ENCODE data around the gene HPN. TPM values are rescaled to one million over a fixed set of nuclear protein-coding genes. Genes with fewer than 3 reads are reported as not detected.

The HPN gene
- total and polyA plus RNA-seq, 2 experiments from 2014 or later = 14.0 to 17.4 TPM

DNA sequence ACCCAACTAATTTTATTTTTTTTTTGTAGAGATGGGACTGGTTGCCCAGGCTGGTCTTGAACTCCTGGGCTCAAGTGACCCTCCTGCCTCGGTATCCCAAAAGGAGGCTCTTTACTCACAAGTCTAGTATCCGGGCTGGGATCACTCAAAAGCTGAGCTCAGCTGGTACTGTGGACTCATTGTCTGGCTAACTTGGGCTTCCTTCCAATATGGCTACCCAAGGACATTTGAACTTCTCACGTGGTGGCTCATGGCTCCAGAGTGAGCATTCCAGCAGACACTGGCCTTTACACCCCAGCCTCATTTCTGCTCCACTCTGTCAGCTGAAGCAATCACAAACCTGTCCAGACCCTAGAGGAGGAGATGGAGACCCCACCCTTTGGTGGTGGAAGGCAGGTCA lies 28.9 kb downstream of the HPN start:
- peaks cover 21% of the 10 kb centered on the region for H3K27me3 Mint-ChIP-seq (ENCODE audit: insufficient read depth, low read depth, poor library complexity)
- Histone ChIP-seq H3K27me3 (ENCODE audit: insufficient read depth) (no peaks in the 10 kb centered on the region), H3K79me2 (replicated peaks; ENCODE audit: insufficient read depth) (no peaks in the 10 kb centered on the region), H3K27ac (ENCODE audit: low read depth) (no peak overlapping the region), H3F3A (replicated peaks; ENCODE audit: low read depth) (peaks cover 18% of the 10 kb centered on the region; the same call in 1 of the 2 replicates), H3K4me1 (ENCODE audit: insufficient read depth) (peaks cover 20% of the 10 kb centered on the region), H3K4me3 (no peak overlapping the region), H2AFZ (no peak overlapping the region), H3K36me3 (ENCODE audit: insufficient read depth) (no peaks in the 10 kb centered on the region), H3K9me2 (ENCODE audit: insufficient read depth) (0 out of 2 replicates have a peak, but pooled peaks cover 4% of the 10 kb centered on the region), H4K20me1 (replicated peaks; ENCODE audit: insufficient read depth) (no peaks in the 10 kb centered on the region), H3K4me2 (no peak overlapping the region)
- H3K9me3 Mint-ChIP-seq = peaks cover 5% of the 10 kb centered on the region; the same call in 1 of the 3 replicates
- DNase-seq (ENCODE audit: low spot score) = no peak
- H3K4me3 Mint-ChIP-seq = no peak overlapping the region
- no peak for ATAC-seq
- H3K4me1 Mint-ChIP-seq = peaks cover 29% of the 10 kb centered on the region
- H3K27ac Mint-ChIP-seq = no peak overlapping the region
- H3K36me3 Mint-ChIP-seq (ENCODE audit: low read depth) = no peaks in the 10 kb centered on the region; the same call in 1 of the 3 replicates
- no peak for TF ChIP-seq JUNB (IDR thresholded peaks at IDR 0.05; ENCODE audit: unreplicated experiment)
- TF ChIP-seq, protein P1, sequence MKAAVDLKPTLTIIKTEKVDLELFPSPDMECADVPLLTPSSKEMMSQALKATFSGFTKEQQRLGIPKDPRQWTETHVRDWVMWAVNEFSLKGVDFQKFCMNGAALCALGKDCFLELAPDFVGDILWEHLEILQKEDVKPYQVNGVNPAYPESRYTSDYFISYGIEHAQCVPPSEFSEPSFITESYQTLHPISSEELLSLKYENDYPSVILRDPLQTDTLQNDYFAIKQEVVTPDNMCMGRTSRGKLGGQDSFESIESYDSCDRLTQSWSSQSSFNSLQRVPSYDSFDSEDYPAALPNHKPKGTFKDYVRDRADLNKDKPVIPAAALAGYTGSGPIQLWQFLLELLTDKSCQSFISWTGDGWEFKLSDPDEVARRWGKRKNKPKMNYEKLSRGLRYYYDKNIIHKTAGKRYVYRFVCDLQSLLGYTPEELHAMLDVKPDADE (IDR thresholded peaks at IDR 0.05) = no peak
- TF ChIP-seq, protein P2, sequence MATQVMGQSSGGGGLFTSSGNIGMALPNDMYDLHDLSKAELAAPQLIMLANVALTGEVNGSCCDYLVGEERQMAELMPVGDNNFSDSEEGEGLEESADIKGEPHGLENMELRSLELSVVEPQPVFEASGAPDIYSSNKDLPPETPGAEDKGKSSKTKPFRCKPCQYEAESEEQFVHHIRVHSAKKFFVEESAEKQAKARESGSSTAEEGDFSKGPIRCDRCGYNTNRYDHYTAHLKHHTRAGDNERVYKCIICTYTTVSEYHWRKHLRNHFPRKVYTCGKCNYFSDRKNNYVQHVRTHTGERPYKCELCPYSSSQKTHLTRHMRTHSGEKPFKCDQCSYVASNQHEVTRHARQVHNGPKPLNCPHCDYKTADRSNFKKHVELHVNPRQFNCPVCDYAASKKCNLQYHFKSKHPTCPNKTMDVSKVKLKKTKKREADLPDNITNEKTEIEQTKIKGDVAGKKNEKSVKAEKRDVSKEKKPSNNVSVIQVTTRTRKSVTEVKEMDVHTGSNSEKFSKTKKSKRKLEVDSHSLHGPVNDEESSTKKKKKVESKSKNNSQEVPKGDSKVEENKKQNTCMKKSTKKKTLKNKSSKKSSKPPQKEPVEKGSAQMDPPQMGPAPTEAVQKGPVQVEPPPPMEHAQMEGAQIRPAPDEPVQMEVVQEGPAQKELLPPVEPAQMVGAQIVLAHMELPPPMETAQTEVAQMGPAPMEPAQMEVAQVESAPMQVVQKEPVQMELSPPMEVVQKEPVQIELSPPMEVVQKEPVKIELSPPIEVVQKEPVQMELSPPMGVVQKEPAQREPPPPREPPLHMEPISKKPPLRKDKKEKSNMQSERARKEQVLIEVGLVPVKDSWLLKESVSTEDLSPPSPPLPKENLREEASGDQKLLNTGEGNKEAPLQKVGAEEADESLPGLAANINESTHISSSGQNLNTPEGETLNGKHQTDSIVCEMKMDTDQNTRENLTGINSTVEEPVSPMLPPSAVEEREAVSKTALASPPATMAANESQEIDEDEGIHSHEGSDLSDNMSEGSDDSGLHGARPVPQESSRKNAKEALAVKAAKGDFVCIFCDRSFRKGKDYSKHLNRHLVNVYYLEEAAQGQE (IDR thresholded peaks at IDR 0.05; ENCODE audit: unreplicated experiment) = no peak
- no peak for TF ChIP-seq ZNF114 (CRISPR knock-in tag; IDR thresholded peaks at IDR 0.05)
- no peak for TF ChIP-seq EZH2phosphoT487 (IDR thresholded peaks at IDR 0.05; ENCODE audit: unreplicated experiment)
- no peak for TF ChIP-seq CREB1 (CRISPR knock-in tag; IDR thresholded peaks at IDR 0.05; ENCODE audit: low read depth)

DNA sequence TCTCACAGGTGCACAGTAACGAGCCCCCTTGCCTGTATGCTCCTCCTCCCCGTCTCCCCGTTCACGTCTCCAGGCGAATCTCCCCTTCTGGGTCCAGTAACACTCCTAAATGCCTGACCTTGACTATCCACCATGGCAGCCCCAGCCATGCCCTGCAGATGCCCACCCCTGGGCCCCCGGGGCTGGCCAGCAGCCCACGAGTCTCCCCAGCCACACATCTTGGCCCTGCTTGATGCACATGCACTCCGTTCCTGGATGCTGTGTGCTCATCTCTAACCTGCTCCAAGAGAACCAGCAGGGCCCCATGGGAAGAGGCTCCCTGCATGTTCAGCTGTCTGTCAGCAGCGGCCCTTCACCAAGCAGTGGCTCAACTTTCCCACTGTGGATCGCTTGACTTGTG lies 32.0 kb downstream of the HPN start:
- Histone ChIP-seq H2AFZ (no peak overlapping the region), H3K4me1 (ENCODE audit: insufficient read depth) (peaks cover 16% of the 10 kb centered on the region), H3K79me2 (replicated peaks; ENCODE audit: insufficient read depth) (no peaks in the 10 kb centered on the region), H4K20me1 (replicated peaks; ENCODE audit: insufficient read depth) (no peaks in the 10 kb centered on the region), H3K36me3 (ENCODE audit: insufficient read depth) (no peaks in the 10 kb centered on the region), H3K4me3 (no peak overlapping the region), H3K27ac (ENCODE audit: low read depth) (no peak overlapping the region), H3K4me2 (no peak overlapping the region), H3F3A (replicated peaks; ENCODE audit: low read depth) (peaks cover 11% of the 10 kb centered on the region; the same call in 1 of the 2 replicates), H3K9me2 (ENCODE audit: insufficient read depth) (0 out of 2 replicates have a peak, but pooled peaks cover 4% of the 10 kb centered on the region), H3K27me3 (ENCODE audit: insufficient read depth) (no peaks in the 10 kb centered on the region)
- no peak overlapping the region for H3K4me3 Mint-ChIP-seq
- H3K4me1 Mint-ChIP-seq = peaks cover 13% of the 10 kb centered on the region
- peaks cover 18% of the 10 kb centered on the region for H3K27me3 Mint-ChIP-seq (ENCODE audit: insufficient read depth, low read depth, poor library complexity)
- DNase-seq (ENCODE audit: low spot score) (no peak), ATAC-seq (no peak)
- H3K27ac Mint-ChIP-seq = no peak overlapping the region
- H3K9me3 Mint-ChIP-seq = peaks cover 2% of the 10 kb centered on the region; the same call in 1 of the 3 replicates
- no peaks in the 10 kb centered on the region; the same call in 2 of the 3 replicates for H3K36me3 Mint-ChIP-seq (ENCODE audit: low read depth)
- TF ChIP-seq, protein P3, sequence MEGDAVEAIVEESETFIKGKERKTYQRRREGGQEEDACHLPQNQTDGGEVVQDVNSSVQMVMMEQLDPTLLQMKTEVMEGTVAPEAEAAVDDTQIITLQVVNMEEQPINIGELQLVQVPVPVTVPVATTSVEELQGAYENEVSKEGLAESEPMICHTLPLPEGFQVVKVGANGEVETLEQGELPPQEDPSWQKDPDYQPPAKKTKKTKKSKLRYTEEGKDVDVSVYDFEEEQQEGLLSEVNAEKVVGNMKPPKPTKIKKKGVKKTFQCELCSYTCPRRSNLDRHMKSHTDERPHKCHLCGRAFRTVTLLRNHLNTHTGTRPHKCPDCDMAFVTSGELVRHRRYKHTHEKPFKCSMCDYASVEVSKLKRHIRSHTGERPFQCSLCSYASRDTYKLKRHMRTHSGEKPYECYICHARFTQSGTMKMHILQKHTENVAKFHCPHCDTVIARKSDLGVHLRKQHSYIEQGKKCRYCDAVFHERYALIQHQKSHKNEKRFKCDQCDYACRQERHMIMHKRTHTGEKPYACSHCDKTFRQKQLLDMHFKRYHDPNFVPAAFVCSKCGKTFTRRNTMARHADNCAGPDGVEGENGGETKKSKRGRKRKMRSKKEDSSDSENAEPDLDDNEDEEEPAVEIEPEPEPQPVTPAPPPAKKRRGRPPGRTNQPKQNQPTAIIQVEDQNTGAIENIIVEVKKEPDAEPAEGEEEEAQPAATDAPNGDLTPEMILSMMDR (conservative IDR thresholded peaks at IDR 0.05; ENCODE audit: low read depth in 2 of 2) = no peak
- no peak for TF ChIP-seq CREB1 (CRISPR knock-in tag; IDR thresholded peaks at IDR 0.05; ENCODE audit: low read depth)
- no peak for TF ChIP-seq EZH2phosphoT487 (IDR thresholded peaks at IDR 0.05; ENCODE audit: unreplicated experiment)
- TF ChIP-seq JUNB (IDR thresholded peaks at IDR 0.05; ENCODE audit: unreplicated experiment) = no peak
- TF ChIP-seq, protein P4, sequence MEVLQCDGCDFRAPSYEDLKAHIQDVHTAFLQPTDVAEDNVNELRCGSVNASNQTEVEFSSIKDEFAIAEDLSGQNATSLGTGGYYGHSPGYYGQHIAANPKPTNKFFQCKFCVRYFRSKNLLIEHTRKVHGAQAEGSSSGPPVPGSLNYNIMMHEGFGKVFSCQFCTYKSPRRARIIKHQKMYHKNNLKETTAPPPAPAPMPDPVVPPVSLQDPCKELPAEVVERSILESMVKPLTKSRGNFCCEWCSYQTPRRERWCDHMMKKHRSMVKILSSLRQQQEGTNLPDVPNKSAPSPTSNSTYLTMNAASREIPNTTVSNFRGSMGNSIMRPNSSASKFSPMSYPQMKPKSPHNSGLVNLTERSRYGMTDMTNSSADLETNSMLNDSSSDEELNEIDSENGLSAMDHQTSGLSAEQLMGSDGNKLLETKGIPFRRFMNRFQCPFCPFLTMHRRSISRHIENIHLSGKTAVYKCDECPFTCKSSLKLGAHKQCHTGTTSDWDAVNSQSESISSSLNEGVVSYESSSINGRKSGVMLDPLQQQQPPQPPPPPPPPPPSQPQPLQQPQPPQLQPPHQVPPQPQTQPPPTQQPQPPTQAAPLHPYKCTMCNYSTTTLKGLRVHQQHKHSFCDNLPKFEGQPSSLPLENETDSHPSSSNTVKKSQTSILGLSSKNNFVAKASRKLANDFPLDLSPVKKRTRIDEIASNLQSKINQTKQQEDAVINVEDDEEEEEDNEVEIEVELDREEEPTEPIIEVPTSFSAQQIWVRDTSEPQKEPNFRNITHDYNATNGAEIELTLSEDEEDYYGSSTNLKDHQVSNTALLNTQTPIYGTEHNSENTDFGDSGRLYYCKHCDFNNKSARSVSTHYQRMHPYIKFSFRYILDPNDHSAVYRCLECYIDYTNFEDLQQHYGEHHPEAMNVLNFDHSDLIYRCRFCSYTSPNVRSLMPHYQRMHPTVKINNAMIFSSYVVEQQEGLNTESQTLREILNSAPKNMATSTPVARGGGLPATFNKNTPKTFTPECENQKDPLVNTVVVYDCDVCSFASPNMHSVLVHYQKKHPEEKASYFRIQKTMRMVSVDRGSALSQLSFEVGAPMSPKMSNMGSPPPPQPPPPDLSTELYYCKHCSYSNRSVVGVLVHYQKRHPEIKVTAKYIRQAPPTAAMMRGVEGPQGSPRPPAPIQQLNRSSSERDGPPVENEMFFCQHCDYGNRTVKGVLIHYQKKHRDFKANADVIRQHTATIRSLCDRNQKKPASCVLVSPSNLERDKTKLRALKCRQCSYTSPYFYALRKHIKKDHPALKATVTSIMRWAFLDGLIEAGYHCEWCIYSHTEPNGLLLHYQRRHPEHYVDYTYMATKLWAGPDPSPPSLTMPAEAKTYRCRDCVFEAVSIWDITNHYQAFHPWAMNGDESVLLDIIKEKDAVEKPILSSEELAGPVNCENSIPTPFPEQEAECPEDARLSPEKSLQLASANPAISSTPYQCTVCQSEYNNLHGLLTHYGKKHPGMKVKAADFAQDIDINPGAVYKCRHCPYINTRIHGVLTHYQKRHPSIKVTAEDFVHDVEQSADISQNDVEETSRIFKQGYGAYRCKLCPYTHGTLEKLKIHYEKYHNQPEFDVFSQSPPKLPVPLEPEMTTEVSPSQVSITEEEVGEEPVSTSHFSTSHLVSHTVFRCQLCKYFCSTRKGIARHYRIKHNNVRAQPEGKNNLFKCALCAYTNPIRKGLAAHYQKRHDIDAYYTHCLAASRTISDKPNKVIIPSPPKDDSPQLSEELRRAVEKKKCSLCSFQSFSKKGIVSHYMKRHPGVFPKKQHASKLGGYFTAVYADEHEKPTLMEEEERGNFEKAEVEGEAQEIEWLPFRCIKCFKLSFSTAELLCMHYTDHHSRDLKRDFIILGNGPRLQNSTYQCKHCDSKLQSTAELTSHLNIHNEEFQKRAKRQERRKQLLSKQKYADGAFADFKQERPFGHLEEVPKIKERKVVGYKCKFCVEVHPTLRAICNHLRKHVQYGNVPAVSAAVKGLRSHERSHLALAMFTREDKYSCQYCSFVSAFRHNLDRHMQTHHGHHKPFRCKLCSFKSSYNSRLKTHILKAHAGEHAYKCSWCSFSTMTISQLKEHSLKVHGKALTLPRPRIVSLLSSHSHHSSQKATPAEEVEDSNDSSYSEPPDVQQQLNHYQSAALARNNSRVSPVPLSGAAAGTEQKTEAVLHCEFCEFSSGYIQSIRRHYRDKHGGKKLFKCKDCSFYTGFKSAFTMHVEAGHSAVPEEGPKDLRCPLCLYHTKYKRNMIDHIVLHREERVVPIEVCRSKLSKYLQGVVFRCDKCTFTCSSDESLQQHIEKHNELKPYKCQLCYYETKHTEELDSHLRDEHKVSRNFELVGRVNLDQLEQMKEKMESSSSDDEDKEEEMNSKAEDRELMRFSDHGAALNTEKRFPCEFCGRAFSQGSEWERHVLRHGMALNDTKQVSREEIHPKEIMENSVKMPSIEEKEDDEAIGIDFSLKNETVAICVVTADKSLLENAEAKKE (CRISPR knock-in tag; IDR thresholded peaks at IDR 0.05) = no peak

All from GM23338 (cell line).